ENCODE data around the gene SAMD4B. TPM values are rescaled to one million over a fixed set of nuclear protein-coding genes. Genes with fewer than 3 reads are reported as not detected.
A peak's percentile ranks its signal among the peaks of the same experiment; 100 is the strongest.

Gene SAMD4B
- total and polyA plus RNA-seq, 9 of the 15 experiments (the other 6 are each of a cell fraction or from before 2014, with no cell fraction given), result 3.4 to 90.5 (median 38.0) TPM

DNA sequence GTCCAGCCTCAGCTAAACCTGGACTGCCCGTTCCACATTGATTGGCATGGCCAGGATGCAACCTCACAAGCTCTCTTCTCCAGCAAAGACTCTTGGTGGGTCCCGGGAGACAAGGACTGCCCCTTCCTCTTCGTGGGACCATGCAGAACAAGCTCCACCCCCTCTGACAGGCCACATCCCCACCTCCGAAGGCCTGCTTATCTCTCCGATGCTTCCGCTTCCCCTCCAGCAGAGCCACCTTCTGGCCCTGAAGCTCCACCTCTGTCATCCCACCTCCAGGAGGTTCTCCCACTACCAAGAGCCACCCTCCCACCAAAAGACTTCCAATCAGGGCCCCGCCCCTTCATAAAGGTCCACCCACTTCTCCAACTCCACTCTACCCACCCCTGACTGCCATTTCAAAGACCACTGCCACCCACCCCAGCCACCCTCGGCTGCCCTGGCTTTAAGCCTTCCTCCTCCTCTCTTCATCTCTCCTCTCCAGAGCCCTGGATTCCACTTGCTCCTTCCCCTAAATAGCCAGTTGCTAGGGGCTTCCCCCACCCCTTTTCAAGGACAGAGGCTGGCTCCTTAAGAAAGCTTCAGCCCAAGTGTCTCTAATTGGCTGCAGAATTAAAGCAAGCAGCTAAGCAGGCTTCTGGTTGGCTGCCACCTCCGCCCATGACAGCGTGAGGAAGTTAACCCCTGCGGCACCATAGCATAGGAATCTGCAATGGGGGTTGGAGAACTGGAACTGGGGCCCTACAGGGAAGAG lies 31.5 kb upstream of the SAMD4B start (continued):
- TF ChIP-seq, protein P1, sequence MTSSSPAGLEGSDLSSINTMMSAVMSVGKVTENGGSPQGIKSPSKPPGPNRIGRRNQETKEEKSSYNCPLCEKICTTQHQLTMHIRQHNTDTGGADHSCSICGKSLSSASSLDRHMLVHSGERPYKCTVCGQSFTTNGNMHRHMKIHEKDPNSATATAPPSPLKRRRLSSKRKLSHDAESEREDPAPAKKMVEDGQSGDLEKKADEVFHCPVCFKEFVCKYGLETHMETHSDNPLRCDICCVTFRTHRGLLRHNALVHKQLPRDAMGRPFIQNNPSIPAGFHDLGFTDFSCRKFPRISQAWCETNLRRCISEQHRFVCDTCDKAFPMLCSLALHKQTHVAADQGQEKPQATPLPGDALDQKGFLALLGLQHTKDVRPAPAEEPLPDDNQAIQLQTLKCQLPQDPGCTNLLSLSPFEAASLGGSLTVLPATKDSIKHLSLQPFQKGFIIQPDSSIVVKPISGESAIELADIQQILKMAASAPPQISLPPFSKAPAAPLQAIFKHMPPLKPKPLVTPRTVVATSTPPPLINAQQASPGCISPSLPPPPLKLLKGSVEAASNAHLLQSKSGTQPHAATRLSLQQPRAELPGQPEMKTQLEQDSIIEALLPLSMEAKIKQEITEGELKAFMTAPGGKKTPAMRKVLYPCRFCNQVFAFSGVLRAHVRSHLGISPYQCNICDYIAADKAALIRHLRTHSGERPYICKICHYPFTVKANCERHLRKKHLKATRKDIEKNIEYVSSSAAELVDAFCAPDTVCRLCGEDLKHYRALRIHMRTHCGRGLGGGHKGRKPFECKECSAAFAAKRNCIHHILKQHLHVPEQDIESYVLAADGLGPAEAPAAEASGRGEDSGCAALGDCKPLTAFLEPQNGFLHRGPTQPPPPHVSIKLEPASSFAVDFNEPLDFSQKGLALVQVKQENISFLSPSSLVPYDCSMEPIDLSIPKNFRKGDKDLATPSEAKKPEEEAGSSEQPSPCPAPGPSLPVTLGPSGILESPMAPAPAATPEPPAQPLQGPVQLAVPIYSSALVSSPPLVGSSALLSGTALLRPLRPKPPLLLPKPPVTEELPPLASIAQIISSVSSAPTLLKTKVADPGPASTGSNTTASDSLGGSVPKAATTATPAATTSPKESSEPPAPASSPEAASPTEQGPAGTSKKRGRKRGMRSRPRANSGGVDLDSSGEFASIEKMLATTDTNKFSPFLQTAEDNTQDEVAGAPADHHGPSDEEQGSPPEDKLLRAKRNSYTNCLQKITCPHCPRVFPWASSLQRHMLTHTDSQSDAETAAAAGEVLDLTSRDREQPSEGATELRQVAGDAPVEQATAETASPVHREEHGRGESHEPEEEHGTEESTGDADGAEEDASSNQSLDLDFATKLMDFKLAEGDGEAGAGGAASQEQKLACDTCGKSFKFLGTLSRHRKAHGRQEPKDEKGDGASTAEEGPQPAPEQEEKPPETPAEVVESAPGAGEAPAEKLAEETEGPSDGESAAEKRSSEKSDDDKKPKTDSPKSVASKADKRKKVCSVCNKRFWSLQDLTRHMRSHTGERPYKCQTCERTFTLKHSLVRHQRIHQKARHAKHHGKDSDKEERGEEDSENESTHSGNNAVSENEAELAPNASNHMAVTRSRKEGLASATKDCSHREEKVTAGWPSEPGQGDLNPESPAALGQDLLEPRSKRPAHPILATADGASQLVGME (CRISPR knock-in tag; IDR thresholded peaks at IDR 0.05), result no peak
- TF ChIP-seq RB1 (IDR thresholded peaks at IDR 0.05; ENCODE audit: low read depth), result no peak
- no peak for TF ChIP-seq MEIS2 (IDR thresholded peaks at IDR 0.05; ENCODE audit: partially characterized antibody)
- TF ChIP-seq TSC22D4 (tag; IDR thresholded peaks at IDR 0.05), result no peak
- no peak for TF ChIP-seq ZNF140 (CRISPR knock-in tag; IDR thresholded peaks at IDR 0.05)
- TF ChIP-seq NR2F6 (CRISPR knock-in tag; IDR thresholded peaks at IDR 0.05), result no peak
- TF ChIP-seq, protein P2, sequence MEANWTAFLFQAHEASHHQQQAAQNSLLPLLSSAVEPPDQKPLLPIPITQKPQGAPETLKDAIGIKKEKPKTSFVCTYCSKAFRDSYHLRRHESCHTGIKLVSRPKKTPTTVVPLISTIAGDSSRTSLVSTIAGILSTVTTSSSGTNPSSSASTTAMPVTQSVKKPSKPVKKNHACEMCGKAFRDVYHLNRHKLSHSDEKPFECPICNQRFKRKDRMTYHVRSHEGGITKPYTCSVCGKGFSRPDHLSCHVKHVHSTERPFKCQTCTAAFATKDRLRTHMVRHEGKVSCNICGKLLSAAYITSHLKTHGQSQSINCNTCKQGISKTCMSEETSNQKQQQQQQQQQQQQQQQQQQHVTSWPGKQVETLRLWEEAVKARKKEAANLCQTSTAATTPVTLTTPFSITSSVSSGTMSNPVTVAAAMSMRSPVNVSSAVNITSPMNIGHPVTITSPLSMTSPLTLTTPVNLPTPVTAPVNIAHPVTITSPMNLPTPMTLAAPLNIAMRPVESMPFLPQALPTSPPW (CRISPR knock-in tag; IDR thresholded peaks at IDR 0.05), result peak; percentile 56
- TF ChIP-seq, protein P3, sequence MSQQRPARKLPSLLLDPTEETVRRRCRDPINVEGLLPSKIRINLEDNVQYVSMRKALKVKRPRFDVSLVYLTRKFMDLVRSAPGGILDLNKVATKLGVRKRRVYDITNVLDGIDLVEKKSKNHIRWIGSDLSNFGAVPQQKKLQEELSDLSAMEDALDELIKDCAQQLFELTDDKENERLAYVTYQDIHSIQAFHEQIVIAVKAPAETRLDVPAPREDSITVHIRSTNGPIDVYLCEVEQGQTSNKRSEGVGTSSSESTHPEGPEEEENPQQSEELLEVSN (IDR thresholded peaks at IDR 0.05; ENCODE audit: borderline replicate concordance in 1 of 2, extremely low read depth in 1 of 2, insufficient read depth in 1 of 2, insufficient read length in 1 of 2, low read depth in 1 of 2, low read length in 1 of 2, poor library complexity in 1 of 2, severe bottlenecking in 1 of 2), result peak in 1 of 2 experiments; percentile 24
- no peak for TF ChIP-seq TAF15 (IDR thresholded peaks at IDR 0.05; ENCODE audit: low read depth, low read length)
- no peak for TF ChIP-seq NFE2L1 (tag; IDR thresholded peaks at IDR 0.05; ENCODE audit: borderline replicate concordance, low read depth)
- TF ChIP-seq BCL6 (CRISPR knock-in tag; IDR thresholded peaks at IDR 0.05), result no peak
- TF ChIP-seq, protein P4, sequence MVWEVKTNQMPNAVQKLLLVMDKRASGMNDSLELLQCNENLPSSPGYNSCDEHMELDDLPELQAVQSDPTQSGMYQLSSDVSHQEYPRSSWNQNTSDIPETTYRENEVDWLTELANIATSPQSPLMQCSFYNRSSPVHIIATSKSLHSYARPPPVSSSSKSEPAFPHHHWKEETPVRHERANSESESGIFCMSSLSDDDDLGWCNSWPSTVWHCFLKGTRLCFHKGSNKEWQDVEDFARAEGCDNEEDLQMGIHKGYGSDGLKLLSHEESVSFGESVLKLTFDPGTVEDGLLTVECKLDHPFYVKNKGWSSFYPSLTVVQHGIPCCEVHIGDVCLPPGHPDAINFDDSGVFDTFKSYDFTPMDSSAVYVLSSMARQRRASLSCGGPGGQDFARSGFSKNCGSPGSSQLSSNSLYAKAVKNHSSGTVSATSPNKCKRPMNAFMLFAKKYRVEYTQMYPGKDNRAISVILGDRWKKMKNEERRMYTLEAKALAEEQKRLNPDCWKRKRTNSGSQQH (CRISPR knock-in tag; IDR thresholded peaks at IDR 0.05), result peak; percentile 68; the same call in 1 of the 2 replicates
- TF ChIP-seq NBN (IDR thresholded peaks at IDR 0.05; ENCODE audit: low read depth), result no peak; the same call in none of the 2 replicates
- TF ChIP-seq, protein P5, sequence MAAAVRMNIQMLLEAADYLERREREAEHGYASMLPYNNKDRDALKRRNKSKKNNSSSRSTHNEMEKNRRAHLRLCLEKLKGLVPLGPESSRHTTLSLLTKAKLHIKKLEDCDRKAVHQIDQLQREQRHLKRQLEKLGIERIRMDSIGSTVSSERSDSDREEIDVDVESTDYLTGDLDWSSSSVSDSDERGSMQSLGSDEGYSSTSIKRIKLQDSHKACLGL (CRISPR knock-in tag; IDR thresholded peaks at IDR 0.05; ENCODE audit: borderline replicate concordance, poor library complexity, severe bottlenecking), result no peak
- no peak for TF ChIP-seq NCOA6 (IDR thresholded peaks at IDR 0.05)

Data from K562 (cell line).